Body of pancreas (tissue), 4 donors: ENCODE measurements around the gene SLC16A6. TPM values are rescaled to one million over a fixed set of nuclear protein-coding genes. Genes with fewer than 3 reads are reported as not detected.

Experiments
- ATAC-seq: fragments of 150-250 bp; one replicate; pipeline ENCODE4 v1.9.1; 2016
- DNase-seq, 4 donors: peaks; one replicate each; pipeline ENCODE4 v3.0.0-alpha.2; 2019
- H3K27ac ChIP-seq, 4 donors: fragments of 200-600 bp; sonication (generic); 1 replicate in 3 of 4; 2 replicates in 1 of 4; pipeline versions ENCODE4 v1.5.1 to v1.6.1; 2016 to 2019; ENCODE audit warnings: mild to moderate bottlenecking in 1 of 4, mixed read lengths in 1 of 4, moderate library complexity in 1 of 4
- H3K27me3 ChIP-seq, 2 donors: fragments of 200-600 bp; sonication (generic); one replicate each; pipeline ENCODE4 v1.6.0; 2016; ENCODE audit warnings: mild to moderate bottlenecking in 1 of 2
- H3K36me3 ChIP-seq, 2 donors: fragments of 200-600 bp; sonication (generic); replicated peaks in 1 of 2; 2 replicates each; pipeline ENCODE4 v1.5.1; 2016; ENCODE audit warnings: low read depth in 2 of 2; ENCODE audit not compliant: insufficient read depth in 1 of 2
- H3K4me1 ChIP-seq: fragments of 200-600 bp; sonication (generic); one replicate; pipeline ENCODE4 v1.6.0; 2016
- H3K4me3 ChIP-seq, 2 donors: fragments of 200-600 bp; sonication (generic); 1 replicate in 1 of 2; 2 replicates in 1 of 2; pipeline ENCODE4 v1.5.1; 2016 to 2019
- H3K9me3 ChIP-seq, 3 donors: fragments of 200-600 bp; sonication (generic); 1 replicate in 2 of 3; 2 replicates in 1 of 3; pipeline ENCODE4 v1.5.1; 2016
- POLR2A ChIP-seq, 3 donors: fragments of 450-650 bp; IDR thresholded peaks; one replicate each; pipeline ENCODE4 v1.6.1; 2016; ENCODE audit warnings: antibody characterized with exemption in 3 of 3, mild to moderate bottlenecking in 2 of 3
- WGBS, 2 donors: methylation state at CpG; one replicate each; pipeline ENCODE4 v1.1.5; 2017; 5-methylcytosine and 5-hydroxymethylcytosine counted together
- intact Hi-C: fragments of 100-400 bp; cut with DNase I; formaldehyde crosslinking; loops from one replicate; pipeline ENCODE4 v1.15.1; 2023
- total RNA-seq, 2 donors: library from RNA; depleted of rRNA; stranded (reverse); fragments of >200 nt; gene quantifications; one replicate each; pipeline ENCODE4 v1.1.0, GENCODE V29; 2016
- TF ChIP-seq, protein P1 (sequence below), 7 experiments: fragments of 450-650 bp in 4 of 7; fragments of 200-600 bp in 3 of 7; sonication (generic) in 3 of 7; IDR thresholded peaks; one replicate each; pipeline ENCODE4 v1.5.1; 2016 to 2019; ENCODE audit warnings: antibody characterized with exemption in 7 of 7

The SLC16A6 gene
- total RNA-seq, 2 donors from 2014 or later, result under 0.01 TPM; not detected in 1

DNA sequence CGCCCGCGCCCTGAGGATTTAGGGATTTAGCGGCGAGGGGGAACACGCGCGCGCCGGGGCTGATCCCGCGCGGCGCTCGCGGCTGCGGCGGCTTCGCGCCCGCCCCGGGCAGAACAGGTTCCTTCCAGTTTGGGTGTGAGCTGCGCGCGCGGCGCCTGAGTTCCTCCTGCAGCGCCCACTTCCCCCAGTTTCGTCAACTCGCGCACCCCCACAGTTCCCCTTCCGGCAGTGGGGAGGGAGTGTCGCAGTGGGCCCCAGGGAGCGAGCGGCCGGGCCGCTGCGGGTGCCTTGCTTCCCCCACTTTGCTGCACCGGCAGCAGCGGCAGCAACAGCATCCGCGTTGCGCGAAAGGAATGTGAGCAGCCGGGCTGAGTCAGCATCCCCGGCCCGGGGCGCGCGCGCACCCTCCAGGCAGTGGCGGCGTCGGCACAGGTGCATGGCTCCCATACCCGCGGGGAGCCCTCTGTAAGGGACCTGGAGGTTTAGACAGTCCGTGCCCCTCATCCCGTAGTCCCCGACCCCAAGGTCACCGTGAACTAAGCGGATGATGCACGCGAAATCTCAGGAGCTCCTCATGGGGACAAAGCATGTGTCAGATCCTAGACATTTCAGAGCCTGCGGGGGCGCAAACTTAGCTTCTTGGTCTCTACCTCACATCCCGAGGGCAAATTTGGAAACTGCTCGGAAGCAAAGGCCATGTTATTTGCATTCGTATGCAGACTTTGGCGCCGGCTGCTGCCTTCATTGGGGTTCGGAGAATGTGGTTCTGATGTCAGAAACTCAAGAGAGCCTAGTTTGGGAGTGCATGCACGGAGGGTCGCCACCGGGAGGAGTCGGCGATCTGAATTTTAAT, 1.1 kb upstream of the SLC16A6 start:
- ATAC-seq, result peak; percentile 69
- peak; percentile 54 to 81 (median 64) for DNase-seq
- Histone ChIP-seq H3K27ac (peak overlapping the region in 1 of 4 donors; percentile 81), H3K4me1 (peaks cover 23% of the 10 kb centered on the region), H3K27me3 (peaks cover 0 to 15% of the 10 kb centered on the region in 2 donors), H3K4me3 (peak overlapping the region; percentile 38 to 40), H3K36me3 (no peaks in the 10 kb centered on the region), H3K9me3 (no peaks in the 10 kb centered on the region)
- 1 to 3% methylated on average over 7 to 45 of the region's 76 CpGs for WGBS, 2 donors
- peak in 2 of 3 donors; percentile 42 to 69 for TF ChIP-seq POLR2A (IDR thresholded peaks at IDR 0.05)
- TF ChIP-seq, protein P1, sequence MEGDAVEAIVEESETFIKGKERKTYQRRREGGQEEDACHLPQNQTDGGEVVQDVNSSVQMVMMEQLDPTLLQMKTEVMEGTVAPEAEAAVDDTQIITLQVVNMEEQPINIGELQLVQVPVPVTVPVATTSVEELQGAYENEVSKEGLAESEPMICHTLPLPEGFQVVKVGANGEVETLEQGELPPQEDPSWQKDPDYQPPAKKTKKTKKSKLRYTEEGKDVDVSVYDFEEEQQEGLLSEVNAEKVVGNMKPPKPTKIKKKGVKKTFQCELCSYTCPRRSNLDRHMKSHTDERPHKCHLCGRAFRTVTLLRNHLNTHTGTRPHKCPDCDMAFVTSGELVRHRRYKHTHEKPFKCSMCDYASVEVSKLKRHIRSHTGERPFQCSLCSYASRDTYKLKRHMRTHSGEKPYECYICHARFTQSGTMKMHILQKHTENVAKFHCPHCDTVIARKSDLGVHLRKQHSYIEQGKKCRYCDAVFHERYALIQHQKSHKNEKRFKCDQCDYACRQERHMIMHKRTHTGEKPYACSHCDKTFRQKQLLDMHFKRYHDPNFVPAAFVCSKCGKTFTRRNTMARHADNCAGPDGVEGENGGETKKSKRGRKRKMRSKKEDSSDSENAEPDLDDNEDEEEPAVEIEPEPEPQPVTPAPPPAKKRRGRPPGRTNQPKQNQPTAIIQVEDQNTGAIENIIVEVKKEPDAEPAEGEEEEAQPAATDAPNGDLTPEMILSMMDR (IDR thresholded peaks at IDR 0.05), result no peak
- intact Hi-C loops, result no loop called here

DNA sequence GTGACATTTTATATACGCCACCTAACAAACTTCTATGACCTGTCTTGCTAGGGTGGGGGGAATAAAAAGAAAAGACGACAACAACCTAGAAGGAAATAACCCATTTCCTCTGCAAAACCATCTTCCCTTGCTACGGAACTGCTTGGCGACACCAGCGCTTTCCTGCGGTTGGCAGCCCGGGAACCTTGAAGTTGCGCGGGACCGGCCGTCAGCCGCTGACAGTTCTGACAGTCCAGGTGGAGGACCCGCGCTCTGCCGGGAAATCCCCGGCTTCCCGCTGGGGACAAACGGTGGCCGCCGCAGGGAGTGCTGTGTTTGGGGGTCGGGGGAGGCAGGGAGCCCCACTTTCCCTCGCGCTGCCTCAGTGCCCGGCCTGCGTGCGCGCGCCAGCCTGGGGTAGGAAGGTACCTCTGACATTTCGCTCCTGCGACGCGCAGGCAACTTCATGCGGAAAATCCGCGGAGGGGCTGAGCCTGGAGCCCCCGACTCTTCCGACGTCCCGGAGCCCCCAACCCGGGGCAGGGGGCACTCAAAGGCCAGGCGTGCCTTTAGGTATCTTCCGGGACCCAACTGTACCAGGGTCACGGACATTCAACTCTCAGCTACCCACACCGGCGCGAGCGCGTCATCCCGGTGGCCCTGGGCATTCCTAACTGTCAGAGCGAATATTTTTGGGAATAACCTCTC, 516 bp downstream of the SLC16A6 start:
- H3K27me3 ChIP-seq, result peaks cover 0 to 15% of the 10 kb centered on the region in 2 donors
- intact Hi-C loops, result no loop called here
- H3K9me3 ChIP-seq, result no peaks in the 10 kb centered on the region
- WGBS, 2 donors, result 3 to 5% methylated on average over 16 to 50 of the region's 50 CpGs
- ATAC-seq, result no peak
- peak overlapping the region in 1 of 4 donors; percentile 81 for H3K27ac ChIP-seq
- TF ChIP-seq, protein P1 (IDR thresholded peaks at IDR 0.05), result no peak
- no peak for TF ChIP-seq POLR2A (IDR thresholded peaks at IDR 0.05)
- no peak overlapping the region for H3K4me3 ChIP-seq
- peak in 2 of 4 donors; percentile 16 to 23 for DNase-seq
- H3K4me1 ChIP-seq, result peaks cover 23% of the 10 kb centered on the region
- no peaks in the 10 kb centered on the region for H3K36me3 ChIP-seq

DNA sequence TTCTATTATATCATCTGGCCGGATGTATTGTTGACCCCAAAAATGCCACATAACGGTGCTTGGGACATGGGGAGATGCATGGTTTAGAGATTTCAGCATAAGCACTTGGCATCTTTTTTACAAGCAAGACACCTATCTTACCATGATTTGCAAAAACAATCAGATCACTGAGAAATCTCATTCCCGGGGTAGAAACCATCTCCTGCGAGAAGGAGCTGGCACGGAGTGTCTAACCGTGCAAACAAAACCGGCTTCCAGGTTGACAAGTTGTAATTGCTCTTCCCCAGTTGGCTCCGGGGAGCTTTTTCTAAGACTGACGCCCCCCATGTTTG, 1.0 kb downstream of the SLC16A6 start:
- intact Hi-C loops, result no loop called here
- DNase-seq (no peak), ATAC-seq (no peak)
- WGBS, 2 donors, result 17 to 32% methylated on average over 9 of the region's 9 CpGs
- Histone ChIP-seq H3K27ac (peak overlapping the region in 1 of 4 donors; percentile 81), H3K4me1 (peaks cover 23% of the 10 kb centered on the region), H3K4me3 (no peak overlapping the region), H3K9me3 (no peaks in the 10 kb centered on the region), H3K27me3 (peaks cover 0 to 15% of the 10 kb centered on the region in 2 donors), H3K36me3 (no peaks in the 10 kb centered on the region)
- TF ChIP-seq, protein P1 (IDR thresholded peaks at IDR 0.05), result no peak
- no peak for TF ChIP-seq POLR2A (IDR thresholded peaks at IDR 0.05)

DNA sequence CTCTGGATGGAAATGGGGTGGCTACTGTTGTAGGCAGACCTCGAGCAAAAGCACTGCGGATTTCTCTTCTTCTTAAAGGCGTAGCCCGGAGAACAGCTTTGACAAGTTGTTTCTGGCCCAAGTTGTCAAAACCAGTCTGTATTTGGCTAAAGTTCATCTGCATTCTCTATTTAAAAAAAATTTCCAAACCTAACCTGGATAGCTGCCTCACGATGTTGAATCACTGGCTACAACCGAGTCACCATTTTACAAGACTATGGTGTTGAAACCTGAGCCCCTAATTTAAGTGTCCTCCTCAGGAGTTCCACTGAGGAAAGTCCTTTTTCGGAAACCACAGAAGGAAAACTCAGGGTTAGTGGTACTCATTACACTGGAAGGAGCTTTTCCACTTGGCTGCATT, 1.5 kb downstream of the SLC16A6 start:
- no peaks in the 10 kb centered on the region for H3K36me3 ChIP-seq
- WGBS, 2 donors, result 83 to 91% methylated on average over 7 of the region's 7 CpGs
- TF ChIP-seq POLR2A (IDR thresholded peaks at IDR 0.05), result no peak
- TF ChIP-seq, protein P1 (IDR thresholded peaks at IDR 0.05), result no peak
- H3K4me1 ChIP-seq, result peaks cover 23% of the 10 kb centered on the region
- intact Hi-C loops, result no loop called here
- no peaks in the 10 kb centered on the region for H3K9me3 ChIP-seq
- no peak overlapping the region for H3K27ac ChIP-seq
- H3K4me3 ChIP-seq, result no peak overlapping the region
- no peak for ATAC-seq
- H3K27me3 ChIP-seq, result peaks cover 0 to 15% of the 10 kb centered on the region in 2 donors
- no peak for DNase-seq
